ENCODE measurements around the gene ZNF678. TPM values are rescaled to one million over a fixed set of nuclear protein-coding genes. Genes with fewer than 3 reads are reported as not detected.

Gene ZNF678
- total and polyA plus RNA-seq, 9 of the 15 experiments (the other 6 are each of a cell fraction or from before 2014, with no cell fraction given) = 3.0 to 16.8 (median 8.0) TPM

- TF ChIP-seq, protein P1, sequence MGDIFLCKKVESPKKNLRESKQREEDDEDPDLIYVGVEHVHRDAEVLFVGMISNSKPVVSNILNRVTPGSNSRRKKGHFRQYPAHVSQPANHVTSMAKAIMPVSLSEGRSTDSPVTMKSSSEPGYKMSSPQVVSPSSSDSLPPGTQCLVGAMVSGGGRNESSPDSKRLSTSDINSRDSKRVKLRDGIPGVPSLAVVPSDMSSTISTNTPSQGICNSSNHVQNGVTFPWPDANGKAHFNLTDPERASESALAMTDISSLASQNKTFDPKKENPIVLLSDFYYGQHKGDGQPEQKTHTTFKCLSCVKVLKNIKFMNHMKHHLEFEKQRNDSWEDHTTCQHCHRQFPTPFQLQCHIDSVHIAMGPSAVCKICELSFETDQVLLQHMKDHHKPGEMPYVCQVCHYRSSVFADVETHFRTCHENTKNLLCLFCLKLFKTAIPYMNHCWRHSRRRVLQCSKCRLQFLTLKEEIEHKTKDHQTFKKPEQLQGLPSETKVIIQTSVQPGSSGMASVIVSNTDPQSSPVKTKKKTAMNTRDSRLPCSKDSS (IDR thresholded peaks at IDR 0.05; ENCODE audit: low read depth, partially characterized antibody) = peak; percentile 57
- 0 out of 2 replicates have a peak, but pooled peaks have one; percentile 17 for TF ChIP-seq RHOXF2B (CRISPR knock-in tag; conservative IDR thresholded peaks at IDR 0.05)
Measured at GRCh38 chr1:227654858-227655752, 91.7 kb downstream of the ZNF678 start (continued).

GRCh38 chr1:227661495-227661894 is 98.1 kb downstream of the ZNF678 start:
- Histone ChIP-seq H3K4me1 (replicated peaks in 1 of 2; ENCODE audit: control insufficient read depth in 2 of 2, insufficient read depth in 2 of 2, low read length in 2 of 2) (no peaks in the 10 kb centered on the region), H3K9ac (ENCODE audit: insufficient read depth in 1 of 2, low read depth in 2 of 2, low read length in 2 of 2) (no peak overlapping the region), H4K20me1 (replicated peaks; ENCODE audit: control insufficient read depth, insufficient read depth, low read length) (no peaks in the 10 kb centered on the region), H3K79me2 (ENCODE audit: control insufficient read depth, insufficient read depth, low read length) (no peaks in the 10 kb centered on the region), H3K27me3 (ENCODE audit: control insufficient read depth in 2 of 2, insufficient read depth in 2 of 2, low read length in 2 of 2) (no peaks in the 10 kb centered on the region), H3K9me1 (ENCODE audit: control insufficient read depth, insufficient read depth, low read length) (no peaks in the 10 kb centered on the region), H3K4me3 (no peak overlapping the region), H3K27ac (ENCODE audit: extremely low read depth, low read depth, low read length) (no peak overlapping the region), H3K9me3 (replicated peaks; ENCODE audit: control insufficient read depth, insufficient read depth, low read depth, low read length) (peaks cover 25% of the 10 kb centered on the region), H3K4me2 (ENCODE audit: insufficient read depth, low read length) (no peak overlapping the region), H2AFZ (ENCODE audit: low read depth, low read length) (no peak overlapping the region), H3K36me3 (ENCODE audit: control insufficient read depth, insufficient read depth, low read length) (no peaks in the 10 kb centered on the region)
- ATAC-seq (no peak), FAIRE-seq (no peak), DNase-seq (ENCODE audit: extremely low read depth in 1 of 4, low spot score in 3 of 4) (no peak)
- POLR2A ChIA-PET = interaction anchor here (1.0 kb wide), 1 partner anchor 26 kb away, joined by 3 read pairs; no protein-coding TSS in a partner anchor
- in situ Hi-C loops (cut with MboI) = no loop called here
- TF ChIP-seq ZNF324 (CRISPR knock-in tag; IDR thresholded peaks at IDR 0.05) (no peak), CTCF (IDR thresholded peaks at IDR 0.05 in 2 of 3, conservative IDR thresholded peaks at IDR 0.05 in 1 of 3; ENCODE audit: insufficient read depth in 2 of 3, low read depth in 1 of 3, low read length in 3 of 3) (0 out of 6 replicates have a peak, but pooled peaks of 1 of the 3 experiments have one; percentile 21)
- CTCF ChIA-PET (ENCODE audit: low intra/inter-chr PET ratio) = no interaction called here
- intact Hi-C loops (cut with micrococcal nuclease) = loop anchor here (10.0 kb wide), 1 partner anchor 177 kb away; no protein-coding TSS in a partner anchor
- BruUV-seq (replicated peaks) = no TSS peak

Data from K562 (cell line).